MCF 10A (cell line): ENCODE data around the gene TRAPPC12. TPM values are rescaled to one million over a fixed set of nuclear protein-coding genes. Genes with fewer than 3 reads are reported as not detected.

ENCODE experiments used
- BruUV-seq: library from RNA; stranded (reverse); fragments of 400-500 nt; replicated peaks from 2 replicates; lab custom pipeline; 2021; lab: Mats Ljungman, UMichigan
- CTCF ChIA-PET: fragments of 300-600 bp; sonication (Branson Sonifier 250); formaldehyde crosslinking; extraction: SDS; loops from one replicate; lab custom pipeline; 2021; ENCODE audit warnings: antibody characterized with exemption, inconsistent platforms; lab: Yijun Ruan, JAX
- POLR2A ChIA-PET: fragments of 300-600, 350-650 bp; sonication (Branson Sonifier 250); formaldehyde crosslinking; extraction: SDS; loops from one replicate; lab custom pipeline; 2020; ENCODE audit warnings: antibody characterized with exemption, inconsistent platforms; lab: Yijun Ruan, JAX
- DNase-seq: peaks from one replicate; pipeline ENCODE4 v3.0.0-alpha.2; 2018; ENCODE audit not compliant: unreplicated experiment
- H3K27ac Mint-ChIP-seq: one replicate; pipeline ENCODE4 v1.8.0; 2022; ENCODE audit warnings: mild to moderate bottlenecking, low read depth, mixed read lengths; ENCODE audit not compliant: unreplicated experiment
- H3K27me3 Mint-ChIP-seq: one replicate; pipeline ENCODE4 v1.8.0; 2022; ENCODE audit warnings: mixed read lengths; ENCODE audit not compliant: insufficient read depth, unreplicated experiment
- H3K36me3 Mint-ChIP-seq: one replicate; pipeline ENCODE4 v1.8.0; 2022; ENCODE audit warnings: mild to moderate bottlenecking, moderate library complexity, mixed read lengths; ENCODE audit not compliant: insufficient read depth, unreplicated experiment
- H3K4me1 Mint-ChIP-seq: one replicate; pipeline ENCODE4 v1.8.0; 2022; ENCODE audit warnings: mixed read lengths; ENCODE audit not compliant: insufficient read depth, unreplicated experiment
- H3K4me3 Mint-ChIP-seq: one replicate; pipeline ENCODE4 v1.8.0; 2022; ENCODE audit warnings: mild to moderate bottlenecking, moderate library complexity, mixed read lengths; ENCODE audit not compliant: unreplicated experiment
- H3K9me3 Mint-ChIP-seq: one replicate; pipeline ENCODE4 v1.8.0; 2022; ENCODE audit warnings: mixed read lengths; ENCODE audit not compliant: unreplicated experiment
- intact Hi-C: fragments of 100-400 bp; cut with micrococcal nuclease; formaldehyde crosslinking; loops from 2 replicates; pipeline ENCODE4 v1.14.1; 2022
- total RNA-seq: library from RNA; stranded (reverse); gene quantifications from 2 replicates; pipeline ENCODE4 v1.2.3, GENCODE V29; 2022
- TF ChIP-seq, protein P1 (sequence below): fragments of 200-600 bp; IDR thresholded peaks from one replicate; pipeline ENCODE4 v1.8.0; 2022; ENCODE audit warnings: antibody characterized with exemption, mild to moderate bottlenecking; ENCODE audit not compliant: unreplicated experiment

Gene TRAPPC12
- total RNA-seq, 1 experiment from 2014 or later = 84.4 TPM

GRCh38 chr2:3483986-3484960, 104.8 kb downstream of the TRAPPC12 start:
- no TSS peak for BruUV-seq
- POLR2A ChIA-PET = no interaction called here
- Mint-ChIP-seq H3K27ac (no peak overlapping the region), H3K27me3 (no peaks in the 10 kb centered on the region), H3K4me1 (no peaks in the 10 kb centered on the region), H3K4me3 (no peak overlapping the region), H3K9me3 (no peaks in the 10 kb centered on the region), H3K36me3 (peaks cover 8% of the 10 kb centered on the region)
- TF ChIP-seq, protein P1, sequence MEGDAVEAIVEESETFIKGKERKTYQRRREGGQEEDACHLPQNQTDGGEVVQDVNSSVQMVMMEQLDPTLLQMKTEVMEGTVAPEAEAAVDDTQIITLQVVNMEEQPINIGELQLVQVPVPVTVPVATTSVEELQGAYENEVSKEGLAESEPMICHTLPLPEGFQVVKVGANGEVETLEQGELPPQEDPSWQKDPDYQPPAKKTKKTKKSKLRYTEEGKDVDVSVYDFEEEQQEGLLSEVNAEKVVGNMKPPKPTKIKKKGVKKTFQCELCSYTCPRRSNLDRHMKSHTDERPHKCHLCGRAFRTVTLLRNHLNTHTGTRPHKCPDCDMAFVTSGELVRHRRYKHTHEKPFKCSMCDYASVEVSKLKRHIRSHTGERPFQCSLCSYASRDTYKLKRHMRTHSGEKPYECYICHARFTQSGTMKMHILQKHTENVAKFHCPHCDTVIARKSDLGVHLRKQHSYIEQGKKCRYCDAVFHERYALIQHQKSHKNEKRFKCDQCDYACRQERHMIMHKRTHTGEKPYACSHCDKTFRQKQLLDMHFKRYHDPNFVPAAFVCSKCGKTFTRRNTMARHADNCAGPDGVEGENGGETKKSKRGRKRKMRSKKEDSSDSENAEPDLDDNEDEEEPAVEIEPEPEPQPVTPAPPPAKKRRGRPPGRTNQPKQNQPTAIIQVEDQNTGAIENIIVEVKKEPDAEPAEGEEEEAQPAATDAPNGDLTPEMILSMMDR = no peak
- DNase-seq = no peak
- CTCF ChIA-PET = no interaction called here
- intact Hi-C loops = no loop called here

GRCh38 chr2:3485166-3485565, 105.7 kb downstream of the TRAPPC12 start:
- Mint-ChIP-seq H3K27ac (no peak overlapping the region), H3K9me3 (no peaks in the 10 kb centered on the region), H3K4me1 (no peaks in the 10 kb centered on the region), H3K27me3 (no peaks in the 10 kb centered on the region), H3K4me3 (no peak overlapping the region), H3K36me3 (peaks cover 11% of the 10 kb centered on the region)
- ChIA-PET POLR2A (no interaction called here), CTCF (no interaction called here)
- no peak for DNase-seq
- intact Hi-C loops = no loop called here
- BruUV-seq = no TSS peak
- TF ChIP-seq, protein P1 = no peak

- intact Hi-C loops = no loop called here
- peak overlapping the region; percentile 54 for H3K27ac Mint-ChIP-seq
- H3K27me3 Mint-ChIP-seq = no peaks in the 10 kb centered on the region
- H3K4me1 Mint-ChIP-seq = no peaks in the 10 kb centered on the region
- peaks cover 11% of the 10 kb centered on the region for H3K36me3 Mint-ChIP-seq
- no peak for DNase-seq
- ChIA-PET CTCF (no interaction called here), POLR2A (interaction anchor here (0.6 to 1.7 kb wide), 3 partner anchors 8 to 174 kb away, joined by 4 to 5 read pairs (median 4); no protein-coding TSS in a partner anchor)
- TF ChIP-seq, protein P1 = no peak
- H3K4me3 Mint-ChIP-seq = no peak overlapping the region
- H3K9me3 Mint-ChIP-seq = no peaks in the 10 kb centered on the region
- no TSS peak for BruUV-seq
Measured at GRCh38 chr2:3486047-3487027, 106.8 kb downstream of the TRAPPC12 start.
